ENCODE data around the gene EPB41L4B. TPM values are rescaled to one million over a fixed set of nuclear protein-coding genes. Genes with fewer than 3 reads are reported as not detected.
"Not testable (repeated sequence)": the region's sequence is repeated elsewhere in the genome, so short reads cannot be mapped to it uniquely, and the experiment has no call there.

Gene EPB41L4B
- polyA plus RNA-seq (2013, experiment 1 of 2): 0.03 TPM
- polyA plus RNA-seq (2013, experiment 2 of 2): 0.03 TPM

DNA sequence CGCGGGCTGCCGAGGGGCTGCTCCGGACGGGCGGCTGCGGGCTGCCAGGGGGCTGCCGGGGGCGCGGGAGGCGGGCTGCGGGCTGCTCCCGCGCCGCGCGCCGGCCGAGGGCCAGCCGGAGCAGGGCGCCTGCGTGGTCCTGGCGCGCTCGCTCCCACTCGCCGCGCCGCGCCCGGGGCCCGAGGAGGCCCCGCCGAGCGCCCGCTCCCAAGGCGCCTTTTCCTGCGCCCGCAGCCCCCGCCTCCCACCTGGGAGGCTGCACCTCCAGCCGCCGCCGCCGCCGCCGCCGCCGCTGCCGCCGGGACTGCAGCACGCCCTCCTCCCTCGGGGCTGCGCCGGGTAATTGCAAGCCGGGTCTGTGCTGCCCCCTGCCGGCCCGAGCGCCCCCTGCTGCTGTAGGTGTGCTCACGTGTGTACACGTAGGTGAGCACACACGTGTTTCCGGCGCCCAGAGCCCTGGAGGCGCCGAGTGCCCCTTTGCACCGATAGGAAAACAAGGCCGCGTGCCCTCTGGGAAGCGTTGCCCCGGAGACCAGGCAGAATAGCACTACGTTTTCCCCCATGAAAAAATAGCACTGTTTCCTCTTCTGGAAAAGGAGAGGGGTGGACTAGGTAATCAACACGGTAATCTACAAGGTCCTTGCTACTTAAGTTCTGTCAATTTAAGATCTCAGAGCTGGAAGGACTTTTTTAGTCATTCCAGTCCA lies at the start of gene EPB41L4B:
EPB41L4B (minus strand) TSS at position 318 of the 707 bp plus-strand sequence. CDS start 613 bp downstream, outside the sequence.
- peaks cover 13% of the 10 kb centered on the region for H3K4me1 ChIP-seq (ENCODE audit: control insufficient read depth, insufficient read depth, low read depth, low read length)
- H3K9ac ChIP-seq (ENCODE audit: low read length): no peak within 1 kb of the TSS
- H4K91ac ChIP-seq (ENCODE audit: low read length): no peak within 1 kb of the TSS
- H3K36me3 ChIP-seq (ENCODE audit: control insufficient read depth in 1 of 2, insufficient read depth in 2 of 2, low read depth in 1 of 2, low read length in 2 of 2): no peaks in the 10 kb centered on the region
- H2AK5ac ChIP-seq (ENCODE audit: low read length, severe bottlenecking): no peak within 1 kb of the TSS
- no peak within 1 kb of the TSS for H3K4ac ChIP-seq (ENCODE audit: low read depth in 1 of 2, low read length in 2 of 2)
- H3K4me2 ChIP-seq (ENCODE audit: low read length, poor library complexity, severe bottlenecking): peak within 1 kb of the TSS; percentile 76
- no peaks in the 10 kb centered on the region for H3K79me1 ChIP-seq (replicated peaks; ENCODE audit: low read length, poor library complexity, severe bottlenecking)
- H3K27ac ChIP-seq (ENCODE audit: low read length, poor library complexity, severe bottlenecking): no peak within 1 kb of the TSS
- no peak within 1 kb of the TSS for H4K8ac ChIP-seq (ENCODE audit: low read length)
- H3K18ac ChIP-seq (ENCODE audit: low read depth in 1 of 2, low read length in 2 of 2): no peak within 1 kb of the TSS
- no peak within 1 kb of the TSS for H2BK12ac ChIP-seq (ENCODE audit: low read length in 2 of 2)
- DNase-seq: peak; percentile 71
- no peaks in the 10 kb centered on the region for H3K9me3 ChIP-seq (ENCODE audit: control insufficient read depth, low read length)
- 3% methylated on average over 45 of the region's 72 CpGs for WGBS
- no peak within 1 kb of the TSS for H2BK120ac ChIP-seq (ENCODE audit: low read depth, low read length)
- H2BK5ac ChIP-seq (ENCODE audit: low read depth, low read length, poor library complexity, severe bottlenecking): no peak within 1 kb of the TSS
- peak within 1 kb of the TSS; percentile 39 for H2AFZ ChIP-seq (ENCODE audit: low read depth, low read length)
- no peak within 1 kb of the TSS for H3K14ac ChIP-seq (ENCODE audit: low read length in 2 of 2)
- H3K23ac ChIP-seq (ENCODE audit: low read length in 2 of 2): no peak within 1 kb of the TSS
- H3K4me3 ChIP-seq (ENCODE audit: insufficient read depth in 1 of 2, low read depth in 1 of 2, low read length in 2 of 2): peak within 1 kb of the TSS in 1 of 2 experiments; percentile 59
- H2BK15ac ChIP-seq (ENCODE audit: low read depth, poor library complexity, severe bottlenecking): no peak within 1 kb of the TSS
- H3K27me3 ChIP-seq (ENCODE audit: control insufficient read depth in 1 of 2, insufficient read depth in 1 of 2, low read length in 2 of 2): peaks cover 59 to 80% of the 10 kb centered on the region in 2 experiments

DNA sequence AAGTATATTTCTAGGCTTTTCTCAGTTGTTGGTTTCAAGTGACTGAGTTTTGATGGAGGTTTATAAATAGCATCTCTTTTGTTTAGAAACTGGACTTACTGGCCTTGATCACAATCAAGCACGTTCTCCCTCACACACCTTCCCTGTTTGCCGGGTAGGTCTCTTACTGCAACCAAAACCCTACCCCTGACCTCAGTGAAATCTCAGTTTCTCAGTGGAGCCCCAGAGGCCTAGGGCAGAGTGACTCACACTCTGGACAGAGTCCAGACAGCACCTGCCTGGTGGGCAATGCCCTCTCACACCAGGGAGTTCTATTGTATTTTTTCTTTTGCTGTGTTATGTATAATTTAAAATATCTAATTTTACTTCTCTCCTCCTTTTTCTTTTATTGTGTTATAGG lies 48.4 kb upstream of the EPB41L4B start:
- WGBS: 86% methylated on average over 2 of the region's 2 CpGs
- Histone ChIP-seq H2AFZ (ENCODE audit: low read depth, low read length) (no peak overlapping the region), H3K9ac (ENCODE audit: low read length) (no peak overlapping the region), H3K23ac (ENCODE audit: low read length in 2 of 2) (no peak overlapping the region), H3K4me2 (ENCODE audit: low read length, poor library complexity, severe bottlenecking) (no peak overlapping the region), H2AK5ac (ENCODE audit: low read length, severe bottlenecking) (no peak overlapping the region), H3K27ac (ENCODE audit: low read length, poor library complexity, severe bottlenecking) (no peak overlapping the region), H3K79me1 (replicated peaks; ENCODE audit: low read length, poor library complexity, severe bottlenecking) (no peaks in the 10 kb centered on the region), H3K14ac (ENCODE audit: low read length in 2 of 2) (no peak overlapping the region), H2BK5ac (ENCODE audit: low read depth, low read length, poor library complexity, severe bottlenecking) (no peak overlapping the region), H3K18ac (ENCODE audit: low read depth in 1 of 2, low read length in 2 of 2) (no peak overlapping the region), H3K9me3 (ENCODE audit: control insufficient read depth, low read length) (peaks cover 18% of the 10 kb centered on the region), H2BK12ac (ENCODE audit: low read length in 2 of 2) (no peak overlapping the region), H3K4me3 (ENCODE audit: insufficient read depth in 1 of 2, low read depth in 1 of 2, low read length in 2 of 2) (no peak overlapping the region), H3K36me3 (ENCODE audit: control insufficient read depth in 1 of 2, insufficient read depth in 2 of 2, low read depth in 1 of 2, low read length in 2 of 2) (no peaks in the 10 kb centered on the region), H4K8ac (ENCODE audit: low read length) (no peak overlapping the region), H3K4me1 (ENCODE audit: control insufficient read depth, insufficient read depth, low read depth, low read length) (peaks cover 2% of the 10 kb centered on the region), H2BK120ac (ENCODE audit: low read depth, low read length) (no peak overlapping the region), H3K27me3 (ENCODE audit: control insufficient read depth in 1 of 2, insufficient read depth in 1 of 2, low read length in 2 of 2) (peaks cover 4 to 30% of the 10 kb centered on the region in 2 experiments), H4K91ac (ENCODE audit: low read length) (no peak overlapping the region), H2BK15ac (ENCODE audit: low read depth, poor library complexity, severe bottlenecking) (no peak overlapping the region), H3K4ac (ENCODE audit: low read depth in 1 of 2, low read length in 2 of 2) (no peak overlapping the region)
- DNase-seq: no peak

- H3K4me3 ChIP-seq (ENCODE audit: insufficient read depth in 1 of 2, low read depth in 1 of 2, low read length in 2 of 2): no peak overlapping the region
- no peak for DNase-seq
- no peak overlapping the region for H3K4ac ChIP-seq (ENCODE audit: low read depth in 1 of 2, low read length in 2 of 2)
- no peak overlapping the region for H3K18ac ChIP-seq (ENCODE audit: low read depth in 1 of 2, low read length in 2 of 2)
- no peak overlapping the region for H2AFZ ChIP-seq (ENCODE audit: low read depth, low read length)
- no peak overlapping the region for H3K27ac ChIP-seq (ENCODE audit: low read length, poor library complexity, severe bottlenecking)
- H2AK5ac ChIP-seq (ENCODE audit: low read length, severe bottlenecking): no peak overlapping the region
- H3K4me1 ChIP-seq (ENCODE audit: control insufficient read depth, insufficient read depth, low read depth, low read length): no peaks in the 10 kb centered on the region
- no peak overlapping the region for H2BK12ac ChIP-seq (ENCODE audit: low read length in 2 of 2)
- H3K9ac ChIP-seq (ENCODE audit: low read length): no peak overlapping the region
- H4K91ac ChIP-seq (ENCODE audit: low read length): no peak overlapping the region
- H4K8ac ChIP-seq (ENCODE audit: low read length): no peak overlapping the region
- no peak overlapping the region for H2BK5ac ChIP-seq (ENCODE audit: low read depth, low read length, poor library complexity, severe bottlenecking)
- 94% methylated on average over 2 of the region's 5 CpGs for WGBS
- no peak overlapping the region for H3K23ac ChIP-seq (ENCODE audit: low read length in 2 of 2)
- no peak overlapping the region for H3K4me2 ChIP-seq (ENCODE audit: low read length, poor library complexity, severe bottlenecking)
- no peaks in the 10 kb centered on the region for H3K79me1 ChIP-seq (replicated peaks; ENCODE audit: low read length, poor library complexity, severe bottlenecking)
- no peaks in the 10 kb centered on the region for H3K9me3 ChIP-seq (ENCODE audit: control insufficient read depth, low read length)
- H3K36me3 ChIP-seq (ENCODE audit: control insufficient read depth in 1 of 2, insufficient read depth in 2 of 2, low read depth in 1 of 2, low read length in 2 of 2): no peaks in the 10 kb centered on the region
- no peak overlapping the region for H2BK120ac ChIP-seq (ENCODE audit: low read depth, low read length)
- no peak overlapping the region for H2BK15ac ChIP-seq (ENCODE audit: low read depth, poor library complexity, severe bottlenecking)
- no peak overlapping the region for H3K14ac ChIP-seq (ENCODE audit: low read length in 2 of 2)
- H3K27me3 ChIP-seq (ENCODE audit: control insufficient read depth in 1 of 2, insufficient read depth in 1 of 2, low read length in 2 of 2): peaks cover 4 to 43% of the 10 kb centered on the region in 2 experiments
Observed at GRCh38 chr9:109360771-109361170, 39.9 kb upstream of the EPB41L4B start.

DNA sequence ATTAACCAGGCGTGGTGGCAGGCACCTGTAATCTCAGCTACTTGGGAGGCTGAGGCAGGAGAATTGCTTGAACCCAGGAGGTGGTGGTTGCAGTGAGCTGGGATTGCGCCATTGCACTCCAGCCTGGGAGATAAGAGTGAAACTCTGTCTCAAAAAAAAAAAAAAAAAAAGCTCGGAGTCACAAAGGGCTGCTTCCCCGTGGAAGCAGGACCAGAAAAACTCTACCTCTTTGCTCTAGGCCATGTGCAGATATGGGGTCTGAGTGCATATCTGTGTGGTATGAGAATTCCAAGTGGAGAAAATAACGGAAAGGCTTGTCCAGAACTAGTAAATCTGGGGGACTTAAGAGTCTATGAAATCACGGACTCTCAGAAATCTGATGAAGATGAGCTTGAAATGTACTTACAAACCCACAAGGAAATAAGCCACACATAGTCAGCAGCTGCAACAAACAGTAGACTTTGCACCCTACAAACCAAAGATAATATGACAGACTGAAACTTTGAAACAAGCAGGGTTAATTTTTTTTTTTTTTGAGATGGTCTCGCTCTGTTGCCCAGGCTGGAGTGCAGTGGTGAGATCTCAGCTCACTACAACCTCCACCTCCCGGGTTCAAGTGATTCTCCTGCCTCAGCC lies 38.2 kb upstream of the EPB41L4B start:
- H2BK5ac ChIP-seq (ENCODE audit: low read depth, low read length, poor library complexity, severe bottlenecking); H3K18ac ChIP-seq (ENCODE audit: low read depth in 1 of 2, low read length in 2 of 2); H4K91ac ChIP-seq (ENCODE audit: low read length); H3K4me3 ChIP-seq (ENCODE audit: insufficient read depth in 1 of 2, low read depth in 1 of 2, low read length in 2 of 2); H3K27ac ChIP-seq (ENCODE audit: low read length, poor library complexity, severe bottlenecking); H3K4ac ChIP-seq (ENCODE audit: low read depth in 1 of 2, low read length in 2 of 2); H3K4me1 ChIP-seq (ENCODE audit: control insufficient read depth, insufficient read depth, low read depth, low read length); H3K79me1 ChIP-seq (replicated peaks; ENCODE audit: low read length, poor library complexity, severe bottlenecking); H4K8ac ChIP-seq (ENCODE audit: low read length); H2AK5ac ChIP-seq (ENCODE audit: low read length, severe bottlenecking); H2AFZ ChIP-seq (ENCODE audit: low read depth, low read length); H3K14ac ChIP-seq (ENCODE audit: low read length in 2 of 2); H2BK15ac ChIP-seq (ENCODE audit: low read depth, poor library complexity, severe bottlenecking); H2BK120ac ChIP-seq (ENCODE audit: low read depth, low read length); H3K4me2 ChIP-seq (ENCODE audit: low read length, poor library complexity, severe bottlenecking); H3K23ac ChIP-seq (ENCODE audit: low read length in 2 of 2); DNase-seq; H3K9ac ChIP-seq (ENCODE audit: low read length); H2BK12ac ChIP-seq (ENCODE audit: low read length in 2 of 2); H3K36me3 ChIP-seq (ENCODE audit: control insufficient read depth in 1 of 2, insufficient read depth in 2 of 2, low read depth in 1 of 2, low read length in 2 of 2); H3K9me3 ChIP-seq (ENCODE audit: control insufficient read depth, low read length): not testable (repeated sequence)
- 76% methylated on average over 8 of the region's 8 CpGs for WGBS
- H3K27me3 ChIP-seq (ENCODE audit: control insufficient read depth in 1 of 2, insufficient read depth in 1 of 2, low read length in 2 of 2): peaks cover 0 to 42% of the 10 kb centered on the region in 2 experiments

Data from mesenchymal stem cell (in vitro differentiated cells and primary cell).